GM12875 (cell line): ENCODE data around the gene RALGDS.
"Not testable (repeated sequence)": the region's sequence is repeated elsewhere in the genome, so short reads cannot be mapped to it uniquely, and the experiment has no call there.

Experiments used
- H3K4me3 ChIP-seq: one replicate; pipeline ENCODE4 v1.5.1; 2011; ENCODE audit warnings: low read depth, low read length, control low read depth
- TF ChIP-seq, protein P1 (sequence below): IDR thresholded peaks from 2 replicates; pipeline ENCODE4 v1.5.1; 2011; ENCODE audit warnings: low read depth, mild to moderate bottlenecking, control low read depth, inconsistent platforms, low read length, moderate library complexity, borderline replicate concordance; ENCODE audit not compliant: insufficient read depth

Gene RALGDS

DNA sequence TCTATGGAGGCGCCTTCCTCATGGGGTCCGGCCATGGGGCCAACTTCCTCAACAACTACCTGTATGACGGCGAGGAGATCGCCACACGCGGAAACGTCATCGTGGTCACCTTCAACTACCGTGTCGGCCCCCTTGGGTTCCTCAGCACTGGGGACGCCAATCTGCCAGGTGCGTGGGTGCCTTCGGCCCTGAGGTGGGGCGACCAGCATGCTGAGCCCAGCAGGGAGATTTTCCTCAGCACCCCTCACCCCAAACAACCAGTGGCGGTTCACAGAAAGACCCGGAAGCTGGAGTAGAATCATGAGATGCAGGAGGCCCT, 56.0 kb downstream of the RALGDS start:
- TF ChIP-seq, protein P1, sequence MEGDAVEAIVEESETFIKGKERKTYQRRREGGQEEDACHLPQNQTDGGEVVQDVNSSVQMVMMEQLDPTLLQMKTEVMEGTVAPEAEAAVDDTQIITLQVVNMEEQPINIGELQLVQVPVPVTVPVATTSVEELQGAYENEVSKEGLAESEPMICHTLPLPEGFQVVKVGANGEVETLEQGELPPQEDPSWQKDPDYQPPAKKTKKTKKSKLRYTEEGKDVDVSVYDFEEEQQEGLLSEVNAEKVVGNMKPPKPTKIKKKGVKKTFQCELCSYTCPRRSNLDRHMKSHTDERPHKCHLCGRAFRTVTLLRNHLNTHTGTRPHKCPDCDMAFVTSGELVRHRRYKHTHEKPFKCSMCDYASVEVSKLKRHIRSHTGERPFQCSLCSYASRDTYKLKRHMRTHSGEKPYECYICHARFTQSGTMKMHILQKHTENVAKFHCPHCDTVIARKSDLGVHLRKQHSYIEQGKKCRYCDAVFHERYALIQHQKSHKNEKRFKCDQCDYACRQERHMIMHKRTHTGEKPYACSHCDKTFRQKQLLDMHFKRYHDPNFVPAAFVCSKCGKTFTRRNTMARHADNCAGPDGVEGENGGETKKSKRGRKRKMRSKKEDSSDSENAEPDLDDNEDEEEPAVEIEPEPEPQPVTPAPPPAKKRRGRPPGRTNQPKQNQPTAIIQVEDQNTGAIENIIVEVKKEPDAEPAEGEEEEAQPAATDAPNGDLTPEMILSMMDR, result no peak
- H3K4me3 ChIP-seq, result no peak overlapping the region

DNA sequence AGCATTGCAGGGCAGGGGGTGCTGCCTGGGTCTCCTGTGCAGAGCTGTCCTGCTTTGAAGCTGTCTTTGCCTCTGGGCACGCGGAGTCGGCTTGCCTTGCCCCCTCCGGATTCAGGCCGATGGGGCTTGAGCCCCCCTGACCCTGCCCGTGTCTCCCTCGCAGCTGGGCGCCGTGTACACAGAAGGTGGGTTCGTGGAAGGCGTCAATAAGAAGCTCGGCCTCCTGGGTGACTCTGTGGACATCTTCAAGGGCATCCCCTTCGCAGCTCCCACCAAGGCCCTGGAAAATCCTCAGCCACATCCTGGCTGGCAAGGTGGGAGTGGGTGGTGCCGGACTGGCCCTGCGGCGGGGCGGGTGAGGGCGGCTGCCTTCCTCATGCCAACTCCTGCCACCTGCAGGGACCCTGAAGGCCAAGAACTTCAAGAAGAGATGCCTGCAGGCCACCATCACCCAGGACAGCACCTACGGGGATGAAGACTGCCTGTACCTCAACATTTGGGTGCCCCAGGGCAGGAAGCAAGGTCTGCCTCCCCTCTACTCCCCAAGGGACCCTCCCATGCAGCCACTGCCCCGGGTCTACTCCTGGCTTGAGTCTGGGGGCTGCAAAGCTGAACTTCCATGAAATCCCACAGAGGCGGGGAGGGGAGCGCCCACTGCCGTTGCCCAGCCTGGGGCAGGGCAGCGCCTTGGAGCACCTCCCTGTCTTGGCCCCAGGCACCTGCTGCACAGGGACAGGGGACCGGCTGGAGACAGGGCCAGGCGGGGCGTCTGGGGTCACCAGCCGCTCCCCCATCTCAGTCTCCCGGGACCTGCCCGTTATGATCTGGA, 56.6 kb downstream of the RALGDS start:
- TF ChIP-seq, protein P1, result no peak
- no peak overlapping the region for H3K4me3 ChIP-seq

DNA sequence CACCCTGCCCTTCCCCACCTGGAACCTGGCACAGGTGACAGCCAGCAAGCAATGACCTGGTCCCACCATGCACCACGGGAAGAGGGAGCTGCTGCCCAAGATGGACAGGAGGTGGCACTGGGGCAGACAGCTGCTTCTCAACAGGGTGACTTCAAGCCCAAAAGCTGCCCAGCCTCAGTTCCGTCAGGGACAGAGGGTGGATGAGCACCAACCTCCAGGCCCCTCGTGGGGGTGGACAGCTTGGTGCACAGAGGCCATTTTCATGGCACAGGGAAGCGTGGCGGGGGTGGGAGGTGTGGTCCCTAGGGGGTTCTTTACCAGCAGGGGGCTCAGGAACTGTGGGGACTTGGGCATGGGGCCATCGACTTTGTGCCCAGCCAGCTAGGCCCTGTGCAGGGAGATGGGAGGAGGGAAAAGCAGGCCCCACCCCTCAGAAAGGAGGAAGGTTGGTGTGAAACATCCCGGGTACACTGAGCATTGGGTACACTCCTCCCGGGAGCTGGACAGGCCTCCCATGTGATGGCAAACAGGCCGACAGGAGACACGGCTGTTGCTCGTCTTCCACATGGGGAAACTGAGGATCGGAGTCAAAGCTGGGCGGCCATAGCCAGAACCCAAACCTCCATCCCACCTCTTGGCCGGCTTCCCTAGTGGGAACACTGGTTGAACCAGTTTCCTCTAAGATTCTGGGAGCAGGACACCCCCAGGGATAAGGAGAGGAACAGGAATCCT, 57.4 kb downstream of the RALGDS start:
- H3K4me3 ChIP-seq, result no peak overlapping the region
- TF ChIP-seq, protein P1, result no peak

DNA sequence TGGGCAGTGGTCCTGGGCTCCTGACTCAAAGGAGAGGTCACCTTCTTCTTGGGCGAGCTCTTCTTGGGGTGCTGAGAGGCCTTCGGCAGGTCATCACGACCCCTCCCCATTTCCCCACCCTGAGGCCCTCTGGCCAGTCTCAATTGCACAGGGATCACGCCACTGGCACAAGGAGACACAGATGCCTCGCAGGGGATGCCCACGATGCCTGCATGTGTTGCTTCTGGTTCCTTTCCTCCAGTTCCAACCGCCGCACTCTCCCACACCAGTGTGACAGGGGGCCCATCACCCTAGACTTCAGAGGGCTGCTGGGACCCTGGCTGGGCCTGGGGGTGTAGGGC, 57.9 kb downstream of the RALGDS start:
- no peak overlapping the region for H3K4me3 ChIP-seq
- TF ChIP-seq, protein P1, result no peak

DNA sequence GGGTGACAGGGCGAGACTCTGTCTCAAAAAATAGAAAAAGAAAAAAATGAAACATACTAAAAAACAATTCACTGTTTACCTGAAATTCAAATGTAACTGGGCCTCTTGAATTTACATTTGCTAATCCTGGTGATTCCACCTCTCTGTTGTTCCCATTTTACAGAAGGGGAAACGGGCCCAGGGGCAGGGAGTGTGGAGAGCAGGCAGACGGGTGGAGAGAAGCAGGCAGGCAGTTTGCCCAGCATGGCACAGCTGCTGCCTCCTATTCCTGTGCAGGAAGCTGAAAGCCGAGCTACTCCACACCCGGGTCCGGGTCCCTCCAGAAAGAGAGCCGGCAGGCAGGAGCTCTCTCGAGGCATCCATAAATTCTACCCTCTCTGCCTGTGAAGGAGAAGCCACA, 58.5 kb downstream of the RALGDS start:
- H3K4me3 ChIP-seq, result not testable (repeated sequence)

DNA sequence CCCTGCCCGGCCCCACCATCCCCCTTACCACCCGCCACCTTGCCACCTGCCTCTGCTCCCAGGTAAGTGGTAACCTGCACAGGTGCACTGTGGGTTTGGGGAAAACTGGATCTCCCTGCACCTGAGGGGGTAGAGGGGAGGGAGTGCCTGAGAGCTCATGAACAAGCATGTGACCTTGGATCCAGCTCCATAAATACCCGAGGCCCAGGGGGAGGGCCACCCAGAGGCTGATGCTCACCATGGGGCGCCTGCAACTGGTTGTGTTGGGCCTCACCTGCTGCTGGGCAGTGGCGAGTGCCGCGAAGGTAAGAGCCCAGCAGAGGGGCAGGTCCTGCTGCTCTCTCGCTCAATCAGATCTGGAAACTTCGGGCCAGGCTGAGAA, 59.3 kb downstream of the RALGDS start, which contains the start of gene CEL:
TSS of gene CEL (plus strand) at position 218 of the 382 bp plus-strand sequence. CDS start at position 240, 22 bp downstream.
- not testable (repeated sequence) for H3K4me3 ChIP-seq

DNA sequence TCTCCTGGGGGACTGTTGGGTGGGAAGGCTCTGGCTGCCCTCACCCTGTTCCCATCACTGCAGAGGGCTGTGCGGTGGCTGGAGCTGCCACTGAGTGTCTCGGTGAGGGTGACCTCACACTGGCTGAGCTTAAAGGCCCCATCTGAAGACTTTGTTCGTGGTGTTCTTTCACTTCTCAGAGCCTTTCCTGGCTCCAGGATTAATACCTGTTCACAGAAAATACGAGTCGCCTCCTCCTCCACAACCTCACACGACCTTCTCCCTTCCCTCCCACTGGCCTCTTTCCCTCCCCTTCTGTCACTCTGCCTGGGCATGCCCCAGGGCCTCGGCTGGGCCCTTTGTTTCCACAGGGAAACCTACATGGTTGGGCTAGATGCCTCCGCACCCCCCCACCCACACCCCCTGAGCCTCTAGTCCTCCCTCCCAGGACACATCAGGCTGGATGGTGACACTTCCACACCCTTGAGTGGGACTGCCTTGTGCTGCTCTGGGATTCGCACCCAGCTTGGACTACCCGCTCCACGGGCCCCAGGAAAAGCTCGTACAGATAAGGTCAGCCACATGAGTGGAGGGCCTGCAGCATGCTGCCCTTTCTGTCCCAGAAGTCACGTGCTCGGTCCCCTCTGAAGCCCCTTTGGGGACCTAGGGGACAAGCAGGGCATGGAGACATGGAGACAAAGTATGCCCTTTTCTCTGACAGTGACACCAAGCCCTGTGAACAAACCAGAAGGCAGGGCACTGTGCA, 59.8 kb downstream of the RALGDS start:
- H3K4me3 ChIP-seq, result not testable (repeated sequence)

DNA sequence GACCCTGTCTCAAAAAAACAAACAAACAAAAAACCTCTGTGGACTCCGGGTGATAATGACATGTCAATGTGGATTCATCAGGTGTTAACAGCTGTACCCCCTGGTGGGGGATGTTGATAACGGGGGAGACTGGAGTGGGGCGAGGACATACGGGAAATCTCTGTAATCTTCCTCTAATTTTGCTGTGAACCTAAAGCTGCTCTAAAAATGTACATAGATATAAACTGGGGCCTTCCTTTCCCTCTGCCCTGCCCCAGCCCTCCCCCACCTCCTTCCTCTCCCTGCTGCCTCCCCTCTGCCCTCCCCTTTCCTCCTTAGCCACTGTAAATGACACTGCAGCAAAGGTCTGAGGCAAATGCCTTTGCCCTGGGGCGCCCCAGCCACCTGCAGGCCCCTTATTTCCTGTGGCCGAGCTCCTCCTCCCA, 60.6 kb downstream of the RALGDS start:
- no peak overlapping the region for H3K4me3 ChIP-seq
- TF ChIP-seq, protein P1, result no peak
